ENCODE measurements around the gene TMBIM1. TPM values are rescaled to one million over a fixed set of nuclear protein-coding genes. Genes with fewer than 3 reads are reported as not detected.

Gene TMBIM1
- total and polyA plus RNA-seq, 9 of the 15 experiments (the other 6 are each of a cell fraction or from before 2014, with no cell fraction given), result 14.2 to 105 (median 47.0) TPM

- TF ChIP-seq ZNF407 (IDR thresholded peaks at IDR 0.05; ENCODE audit: low read depth) (peak; percentile 90), SMARCA4 (IDR thresholded peaks at IDR 0.05) (peak; percentile 20; the same call in 1 of the 2 replicates), HDAC3 (IDR thresholded peaks at IDR 0.05; ENCODE audit: borderline replicate concordance, partially characterized antibody) (no peak), JUND (IDR thresholded peaks at IDR 0.05; ENCODE audit: borderline replicate concordance, low read depth, low read length) (peak; percentile 38), JUND (tag; IDR thresholded peaks at IDR 0.05; ENCODE audit: borderline replicate concordance, low read depth, low read length) (peak; percentile 43; the same call in 1 of the 3 replicates), CBFA2T3 (IDR thresholded peaks at IDR 0.05) (peak; percentile 84), ZNF592 (IDR thresholded peaks at IDR 0.05) (peak; percentile 13; the same call in 1 of the 2 replicates), FOSL1 (tag; conservative IDR thresholded peaks at IDR 0.05) (peak; percentile 41; the same call in 1 of the 2 replicates), EP300 (IDR thresholded peaks at IDR 0.05; ENCODE audit: low read length) (peak; percentile 6; the same call in 1 of the 2 replicates), ZNF175 (CRISPR knock-in tag; IDR thresholded peaks at IDR 0.05; ENCODE audit: low read depth) (no peak), ATF7 (IDR thresholded peaks at IDR 0.05) (peak; percentile 34; the same call in 1 of the 2 replicates), DACH1 (IDR thresholded peaks at IDR 0.05; ENCODE audit: partially characterized antibody) (peak; percentile 23), ZC3H4 (CRISPR knock-in tag; IDR thresholded peaks at IDR 0.05; ENCODE audit: borderline replicate concordance) (no peak), THAP7 (CRISPR knock-in tag; IDR thresholded peaks at IDR 0.05) (no peak)
These were observed 5.5 kb downstream of the TMBIM1 start (continued) for GRCh38 chr2:218286570-218287459.
